GM06990 (cell line): ENCODE data around the gene DNASE2.
"Not testable (repeated sequence)": the region's sequence is repeated elsewhere in the genome, so short reads cannot be mapped to it uniquely, and the experiment has no call there.

Source experiments
- DNase-seq: peaks from one replicate; pipeline ENCODE4 v3.0.0-alpha.2; 2011; ENCODE audit not compliant: insufficient read length; ENCODE audit errors: extremely low read depth
- H3K27me3 ChIP-seq: replicated peaks from 2 replicates; pipeline ENCODE4 v1.6.0; 2011; ENCODE audit warnings: low read length; ENCODE audit not compliant: control insufficient read depth, insufficient read depth
- H3K36me3 ChIP-seq: 2 replicates; pipeline ENCODE4 v1.5.1; 2011; ENCODE audit warnings: low read length; ENCODE audit not compliant: control insufficient read depth, insufficient read depth
- H3K4me3 ChIP-seq: replicated peaks from 2 replicates; pipeline ENCODE4 v1.5.1; 2011; ENCODE audit warnings: low read depth, mild to moderate bottlenecking, control low read depth, low read length
- CTCF ChIP-seq: IDR thresholded peaks from 2 replicates; pipeline ENCODE4 v1.5.1; 2011; ENCODE audit warnings: low read length, control low read depth, mild to moderate bottlenecking, inconsistent platforms; ENCODE audit not compliant: insufficient read depth, poor library complexity, severe bottlenecking

Gene DNASE2

GRCh38 chr19:12918253-12918652 lies 37.0 kb upstream of the DNASE2 start:
- H3K36me3 ChIP-seq, result peaks cover 4% of the 10 kb centered on the region
- no peak overlapping the region for H3K4me3 ChIP-seq
- no peaks in the 10 kb centered on the region for H3K27me3 ChIP-seq
- DNase-seq, result no peak
- TF ChIP-seq CTCF, result no peak

- DNase-seq, H3K27me3 ChIP-seq, H3K4me3 ChIP-seq, H3K36me3 ChIP-seq: not testable (repeated sequence)
Observed at GRCh38 chr19:12915860-12916259, 34.6 kb upstream of the DNASE2 start.

- no peaks in the 10 kb centered on the region for H3K27me3 ChIP-seq
- no peak overlapping the region for H3K4me3 ChIP-seq
- no peak for DNase-seq
- TF ChIP-seq CTCF, result no peak
- H3K36me3 ChIP-seq, result no peaks in the 10 kb centered on the region
Observed at GRCh38 chr19:12913851-12914690, 32.8 kb upstream of the DNASE2 start.

GRCh38 chr19:12913011-12913561 lies 31.8 kb upstream of the DNASE2 start:
- H3K36me3 ChIP-seq, result no peaks in the 10 kb centered on the region
- no peak overlapping the region for H3K4me3 ChIP-seq
- no peak for TF ChIP-seq CTCF
- DNase-seq, result no peak
- H3K27me3 ChIP-seq, result no peaks in the 10 kb centered on the region

- no peak for DNase-seq
- TF ChIP-seq CTCF, result no peak
- H3K36me3 ChIP-seq, result no peaks in the 10 kb centered on the region
- no peaks in the 10 kb centered on the region for H3K27me3 ChIP-seq
- H3K4me3 ChIP-seq, result no peak overlapping the region
Observed at GRCh38 chr19:12912571-12912970, 31.3 kb upstream of the DNASE2 start.

GRCh38 chr19:12907166-12907565 lies 25.9 kb upstream of the DNASE2 start:
- no peak for TF ChIP-seq CTCF
- H3K27me3 ChIP-seq, result no peaks in the 10 kb centered on the region
- no peak for DNase-seq
- H3K36me3 ChIP-seq, result no peaks in the 10 kb centered on the region
- H3K4me3 ChIP-seq, result no peak overlapping the region
